ENCODE measurements around the gene PVALB.

Gene PVALB

DNA sequence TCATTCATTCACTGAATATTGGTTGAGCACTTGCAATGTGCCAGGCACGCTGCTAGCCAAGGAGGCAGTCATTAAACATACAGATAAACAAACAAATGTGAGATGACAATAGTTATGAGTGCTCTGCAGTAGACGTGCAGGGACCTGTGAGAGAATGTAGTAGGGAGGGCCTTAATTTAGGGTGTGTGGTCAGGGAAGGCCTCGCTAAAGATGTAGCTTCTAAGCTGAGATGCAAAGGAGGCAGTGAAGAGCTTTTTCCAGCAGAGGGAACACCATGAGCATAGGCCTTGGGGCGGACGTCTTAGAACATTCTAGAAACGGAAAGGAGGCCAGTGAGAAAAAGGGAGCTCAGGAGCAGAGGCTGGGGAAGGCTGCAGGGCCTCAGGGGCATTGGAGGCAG is 43.2 kb upstream of the PVALB start:
- peaks cover 4 to 26% of the 10 kb centered on the region in 2 donors for H3K4me1 ChIP-seq (ENCODE audit: control insufficient read depth in 2 of 2, insufficient read depth in 2 of 2, low read length in 2 of 2)
- no peaks in the 10 kb centered on the region for H3K36me3 ChIP-seq (ENCODE audit: control insufficient read depth in 2 of 2, insufficient read depth in 2 of 2, low read length in 2 of 2)
- no peak overlapping the region for H3K4me3 ChIP-seq (ENCODE audit: low read length in 2 of 2)
- H3K27ac ChIP-seq (ENCODE audit: low read depth in 2 of 2, low read length in 2 of 2), result peak overlapping the region; percentile 6 to 85
- H3K9me3 ChIP-seq (ENCODE audit: control insufficient read depth in 2 of 2, low read length in 2 of 2), result no peaks in the 10 kb centered on the region
- peaks cover 0 to 5% of the 10 kb centered on the region in 2 donors for H3K27me3 ChIP-seq (ENCODE audit: control insufficient read depth in 2 of 2, insufficient read depth in 2 of 2, low read length in 2 of 2)
- H3K9ac ChIP-seq (ENCODE audit: low read depth in 1 of 2, low read length in 2 of 2), result no peak overlapping the region

DNA sequence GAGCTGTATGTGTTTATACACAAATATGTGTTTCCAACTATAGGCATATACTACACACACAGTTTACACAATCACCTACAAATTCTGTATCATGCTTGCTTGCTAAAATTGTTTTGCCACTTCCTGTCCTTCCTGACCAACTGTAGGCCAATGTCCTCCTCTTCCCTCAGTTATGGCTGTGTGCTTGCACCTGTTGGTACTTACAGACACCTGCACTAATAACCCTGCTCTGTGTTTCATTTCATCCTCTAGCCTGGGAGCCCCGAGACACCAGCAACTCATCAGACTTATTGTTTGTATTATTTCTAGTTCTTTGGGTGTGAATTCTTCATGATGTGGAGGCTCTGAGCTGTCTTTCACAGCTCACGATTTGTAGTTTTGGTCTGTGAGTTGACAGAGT is 42.1 kb upstream of the PVALB start:
- Histone ChIP-seq H3K36me3 (ENCODE audit: control insufficient read depth in 2 of 2, insufficient read depth in 2 of 2, low read length in 2 of 2) (no peaks in the 10 kb centered on the region), H3K4me1 (ENCODE audit: control insufficient read depth in 2 of 2, insufficient read depth in 2 of 2, low read length in 2 of 2) (peaks cover 4 to 24% of the 10 kb centered on the region in 2 donors), H3K4me3 (ENCODE audit: low read length in 2 of 2) (no peak overlapping the region), H3K27me3 (ENCODE audit: control insufficient read depth in 2 of 2, insufficient read depth in 2 of 2, low read length in 2 of 2) (peaks cover 0 to 5% of the 10 kb centered on the region in 2 donors), H3K27ac (ENCODE audit: low read depth in 2 of 2, low read length in 2 of 2) (no peak overlapping the region), H3K9ac (ENCODE audit: low read depth in 1 of 2, low read length in 2 of 2) (no peak overlapping the region), H3K9me3 (ENCODE audit: control insufficient read depth in 2 of 2, low read length in 2 of 2) (no peaks in the 10 kb centered on the region)

DNA sequence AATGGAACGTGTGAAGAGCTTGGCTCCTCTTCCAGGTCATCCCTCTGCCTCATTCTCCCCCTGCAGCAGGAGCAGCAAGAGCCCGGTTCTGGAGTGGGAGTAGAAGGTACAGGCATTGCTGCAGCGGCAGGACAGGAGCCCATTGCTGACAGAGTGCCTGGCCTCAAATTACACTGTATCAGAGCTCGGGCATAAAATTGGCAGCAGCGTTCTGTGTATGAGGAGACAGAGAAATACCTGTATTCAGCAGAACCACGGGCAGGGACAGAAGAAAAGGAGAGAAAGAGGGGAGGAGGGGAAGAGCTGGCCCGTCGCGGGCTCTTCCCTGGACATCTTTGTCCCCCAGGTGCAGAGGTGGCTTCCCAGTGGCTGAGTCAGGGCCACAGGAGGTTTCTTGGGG is 41.3 kb upstream of the PVALB start:
- Histone ChIP-seq H3K36me3 (ENCODE audit: control insufficient read depth in 2 of 2, insufficient read depth in 2 of 2, low read length in 2 of 2) (no peaks in the 10 kb centered on the region), H3K9ac (ENCODE audit: low read depth in 1 of 2, low read length in 2 of 2) (no peak overlapping the region), H3K27ac (ENCODE audit: low read depth in 2 of 2, low read length in 2 of 2) (no peak overlapping the region), H3K27me3 (ENCODE audit: control insufficient read depth in 2 of 2, insufficient read depth in 2 of 2, low read length in 2 of 2) (peaks cover 0 to 5% of the 10 kb centered on the region in 2 donors), H3K4me3 (ENCODE audit: low read length in 2 of 2) (no peak overlapping the region), H3K9me3 (ENCODE audit: control insufficient read depth in 2 of 2, low read length in 2 of 2) (no peaks in the 10 kb centered on the region), H3K4me1 (ENCODE audit: control insufficient read depth in 2 of 2, insufficient read depth in 2 of 2, low read length in 2 of 2) (peaks cover 2 to 23% of the 10 kb centered on the region in 2 donors)

DNA sequence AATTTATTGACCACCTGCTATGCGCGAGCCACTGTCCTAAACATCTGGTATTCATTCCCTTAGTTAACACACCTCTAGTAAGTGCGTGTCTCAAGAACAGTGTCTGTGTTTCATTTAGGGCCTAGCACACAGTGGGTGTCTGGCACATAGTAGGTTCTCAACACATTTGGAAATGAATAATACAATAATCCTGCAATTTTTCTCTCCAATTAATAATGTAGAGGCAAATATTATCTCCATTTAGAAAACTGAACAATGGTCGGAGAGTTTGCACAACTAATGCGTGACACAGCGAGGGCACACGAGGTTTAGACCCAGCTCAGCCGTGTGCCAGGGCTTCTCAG is 39.9 kb upstream of the PVALB start:
- Histone ChIP-seq H3K9me3 (ENCODE audit: control insufficient read depth in 2 of 2, low read length in 2 of 2) (no peaks in the 10 kb centered on the region), H3K9ac (ENCODE audit: low read depth in 1 of 2, low read length in 2 of 2) (no peak overlapping the region), H3K27ac (ENCODE audit: low read depth in 2 of 2, low read length in 2 of 2) (no peak overlapping the region), H3K4me3 (ENCODE audit: low read length in 2 of 2) (peak overlapping the region in 1 of 2 donors; percentile 56), H3K4me1 (ENCODE audit: control insufficient read depth in 2 of 2, insufficient read depth in 2 of 2, low read length in 2 of 2) (peaks cover 0 to 14% of the 10 kb centered on the region in 2 donors), H3K36me3 (ENCODE audit: control insufficient read depth in 2 of 2, insufficient read depth in 2 of 2, low read length in 2 of 2) (no peaks in the 10 kb centered on the region), H3K27me3 (ENCODE audit: control insufficient read depth in 2 of 2, insufficient read depth in 2 of 2, low read length in 2 of 2) (peaks cover 0 to 3% of the 10 kb centered on the region in 2 donors)

DNA sequence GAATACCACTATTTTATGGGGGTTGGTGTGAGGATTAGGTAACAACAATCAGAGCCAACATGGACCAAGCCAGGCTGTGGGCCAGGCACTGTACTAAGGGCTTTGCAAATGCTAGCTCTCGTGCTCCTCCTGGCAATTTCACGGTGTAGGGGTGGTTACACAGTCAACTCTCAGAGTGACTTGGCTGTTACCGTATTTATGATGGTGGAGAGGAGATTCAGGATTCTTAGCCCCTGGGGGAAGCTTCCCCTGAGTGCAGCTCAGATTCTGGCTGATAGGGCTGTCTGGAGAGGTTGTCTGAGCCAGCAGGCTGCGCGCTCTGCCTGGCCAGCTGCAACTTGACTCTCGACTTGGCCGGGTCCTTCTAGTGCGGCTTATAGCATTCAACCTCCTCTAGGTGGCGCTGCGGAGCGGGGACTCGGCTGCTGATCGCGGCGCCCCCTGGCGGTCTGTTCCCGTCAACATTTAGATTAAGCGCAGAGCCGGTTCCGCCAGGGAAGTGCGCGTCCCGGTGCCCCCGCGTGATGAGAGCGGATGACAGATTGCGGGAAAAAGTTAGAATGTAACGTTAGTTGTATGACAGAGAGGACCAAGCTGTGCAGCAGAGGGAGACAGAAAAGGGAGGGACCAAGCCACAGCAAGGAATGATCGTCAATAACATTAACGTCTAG is 39.4 kb upstream of the PVALB start:
- H3K4me3 ChIP-seq (ENCODE audit: low read length in 2 of 2), result peak overlapping the region in 1 of 2 donors; percentile 56
- H3K27ac ChIP-seq (ENCODE audit: low read depth in 2 of 2, low read length in 2 of 2), result no peak overlapping the region
- H3K4me1 ChIP-seq (ENCODE audit: control insufficient read depth in 2 of 2, insufficient read depth in 2 of 2, low read length in 2 of 2), result peaks cover 0 to 13% of the 10 kb centered on the region in 2 donors

DNA sequence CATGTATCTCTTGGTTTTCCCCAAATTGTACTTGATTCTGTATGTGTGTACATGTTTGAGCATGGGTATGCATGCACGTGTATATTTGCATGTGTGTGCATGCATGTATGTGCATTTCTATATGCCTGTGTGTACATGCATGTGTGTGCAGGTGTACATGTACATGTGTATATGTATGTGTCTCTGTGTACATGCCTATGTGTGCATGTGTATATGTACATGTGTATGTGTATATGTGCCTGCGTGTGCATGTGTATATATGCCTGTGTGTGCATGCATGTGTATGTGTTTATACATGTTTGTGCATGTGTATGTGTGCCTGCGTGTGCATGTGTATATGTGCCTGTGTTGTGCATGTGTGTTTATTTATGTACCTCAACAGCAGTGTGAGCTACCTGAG is 38.6 kb upstream of the PVALB start:
- no peaks in the 10 kb centered on the region for H3K36me3 ChIP-seq (ENCODE audit: control insufficient read depth in 2 of 2, insufficient read depth in 2 of 2, low read length in 2 of 2)
- H3K27ac ChIP-seq (ENCODE audit: low read depth in 2 of 2, low read length in 2 of 2), result no peak overlapping the region
- H3K9me3 ChIP-seq (ENCODE audit: control insufficient read depth in 2 of 2, low read length in 2 of 2), result no peaks in the 10 kb centered on the region
- peaks cover 3 to 4% of the 10 kb centered on the region in 2 donors for H3K27me3 ChIP-seq (ENCODE audit: control insufficient read depth in 2 of 2, insufficient read depth in 2 of 2, low read length in 2 of 2)
- H3K4me1 ChIP-seq (ENCODE audit: control insufficient read depth in 2 of 2, insufficient read depth in 2 of 2, low read length in 2 of 2), result peaks cover 0 to 12% of the 10 kb centered on the region in 2 donors
- H3K9ac ChIP-seq (ENCODE audit: low read depth in 1 of 2, low read length in 2 of 2), result no peak overlapping the region
- no peak overlapping the region for H3K4me3 ChIP-seq (ENCODE audit: low read length in 2 of 2)

More for the DNA sequence above, 39.4 kb upstream of the PVALB start:
- Histone ChIP-seq H3K9me3 (ENCODE audit: control insufficient read depth in 2 of 2, low read length in 2 of 2) (no peaks in the 10 kb centered on the region), H3K36me3 (ENCODE audit: control insufficient read depth in 2 of 2, insufficient read depth in 2 of 2, low read length in 2 of 2) (no peaks in the 10 kb centered on the region), H3K9ac (ENCODE audit: low read depth in 1 of 2, low read length in 2 of 2) (no peak overlapping the region), H3K27me3 (ENCODE audit: control insufficient read depth in 2 of 2, insufficient read depth in 2 of 2, low read length in 2 of 2) (peaks cover 0 to 3% of the 10 kb centered on the region in 2 donors)

DNA sequence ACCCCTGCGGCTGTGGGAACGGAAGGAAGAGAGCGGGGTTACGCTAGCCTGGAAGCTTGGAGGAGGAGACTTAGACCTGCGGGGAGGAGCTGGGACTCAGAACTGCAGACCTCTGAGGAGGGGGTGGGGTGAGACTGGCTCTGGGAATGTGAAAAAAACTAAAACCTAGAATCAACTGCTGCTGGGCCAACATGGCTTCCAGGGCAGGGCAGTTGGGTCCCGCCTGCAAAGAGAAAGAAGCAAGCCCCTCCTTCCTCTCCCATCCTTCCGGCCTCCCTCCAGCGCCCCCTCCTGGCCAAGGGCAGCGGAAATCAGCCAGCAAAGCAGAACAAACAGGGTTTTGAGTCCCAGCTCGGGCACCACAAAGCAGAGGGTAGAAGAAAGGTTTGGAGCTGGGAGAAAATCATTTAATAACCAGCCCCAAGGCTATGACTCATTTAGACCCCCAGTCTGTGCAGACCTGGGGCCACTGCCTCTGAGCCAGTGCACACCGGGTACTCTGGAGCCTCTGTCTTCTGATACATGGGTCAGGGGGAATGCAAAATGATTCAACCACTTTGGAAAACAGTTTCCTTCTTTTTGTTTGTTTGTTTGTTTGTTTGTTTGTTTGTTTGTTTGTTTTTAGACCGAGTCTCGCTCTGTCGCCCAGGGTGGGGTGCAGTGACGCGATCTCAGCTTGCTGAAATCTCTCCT is 36.7 kb upstream of the PVALB start:
- H3K9ac ChIP-seq (ENCODE audit: low read depth in 1 of 2, low read length in 2 of 2), result no peak overlapping the region
- H3K4me1 ChIP-seq (ENCODE audit: control insufficient read depth in 2 of 2, insufficient read depth in 2 of 2, low read length in 2 of 2), result peaks cover 0 to 3% of the 10 kb centered on the region in 2 donors
- H3K27me3 ChIP-seq (ENCODE audit: control insufficient read depth in 2 of 2, insufficient read depth in 2 of 2, low read length in 2 of 2), result peaks cover 3 to 7% of the 10 kb centered on the region in 2 donors
- H3K36me3 ChIP-seq (ENCODE audit: control insufficient read depth in 2 of 2, insufficient read depth in 2 of 2, low read length in 2 of 2), result no peaks in the 10 kb centered on the region
- H3K4me3 ChIP-seq (ENCODE audit: low read length in 2 of 2), result peak overlapping the region in 1 of 2 donors; percentile 41
- no peaks in the 10 kb centered on the region for H3K9me3 ChIP-seq (ENCODE audit: control insufficient read depth in 2 of 2, low read length in 2 of 2)
- no peak overlapping the region for H3K27ac ChIP-seq (ENCODE audit: low read depth in 2 of 2, low read length in 2 of 2)

DNA sequence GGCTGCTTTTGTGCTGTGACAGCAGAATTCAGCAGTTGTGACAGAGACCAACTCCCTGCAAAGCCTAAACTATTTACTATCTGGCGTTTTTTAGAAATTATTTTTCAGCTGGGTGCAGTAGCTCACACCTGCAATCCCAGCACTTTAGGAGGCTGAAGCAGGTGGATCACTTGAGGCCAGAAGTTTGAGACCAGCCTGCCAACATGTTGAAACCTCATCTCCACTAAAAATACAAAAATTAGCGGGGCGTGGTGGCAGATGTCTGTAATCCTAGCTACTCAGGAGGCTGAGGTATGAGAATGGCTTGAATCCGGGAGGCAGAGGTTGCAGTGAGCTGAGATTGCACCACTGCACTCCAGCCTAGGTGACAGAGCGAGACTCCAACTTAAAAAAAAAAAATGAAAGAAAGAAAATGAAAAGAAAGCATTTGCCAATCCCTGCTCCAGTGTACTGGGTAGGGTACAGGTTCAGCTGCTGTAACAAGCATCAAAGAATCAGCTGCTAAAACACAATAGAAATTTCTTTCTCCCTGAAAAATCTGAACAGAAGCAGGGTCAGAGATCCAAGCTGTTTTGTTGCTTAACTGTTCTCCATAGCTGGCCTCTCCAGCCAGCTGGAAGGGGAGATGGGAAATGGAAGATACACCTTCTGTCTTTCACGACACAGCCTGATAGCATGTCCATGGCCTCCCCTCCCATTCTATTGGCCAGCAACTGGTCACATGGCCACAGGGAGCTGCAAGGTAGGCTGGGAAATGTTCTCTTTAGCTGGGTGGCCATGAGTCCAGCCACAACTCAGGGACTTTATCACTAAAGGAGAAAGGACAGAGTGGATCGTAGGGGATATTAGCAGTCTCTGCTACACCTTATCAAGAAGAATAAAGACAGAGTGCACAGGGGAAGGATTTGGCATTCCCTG is 35.5 kb upstream of the PVALB start:
- no peak overlapping the region for H3K27ac ChIP-seq (ENCODE audit: low read depth in 2 of 2, low read length in 2 of 2)
- H3K4me1 ChIP-seq (ENCODE audit: control insufficient read depth in 2 of 2, insufficient read depth in 2 of 2, low read length in 2 of 2), result peaks cover 0 to 3% of the 10 kb centered on the region in 2 donors
- no peaks in the 10 kb centered on the region for H3K9me3 ChIP-seq (ENCODE audit: control insufficient read depth in 2 of 2, low read length in 2 of 2)
- H3K4me3 ChIP-seq (ENCODE audit: low read length in 2 of 2), result no peak overlapping the region
- peaks cover 7 to 10% of the 10 kb centered on the region in 2 donors for H3K27me3 ChIP-seq (ENCODE audit: control insufficient read depth in 2 of 2, insufficient read depth in 2 of 2, low read length in 2 of 2)
- H3K36me3 ChIP-seq (ENCODE audit: control insufficient read depth in 2 of 2, insufficient read depth in 2 of 2, low read length in 2 of 2), result no peaks in the 10 kb centered on the region
- no peak overlapping the region for H3K9ac ChIP-seq (ENCODE audit: low read depth in 1 of 2, low read length in 2 of 2)

DNA sequence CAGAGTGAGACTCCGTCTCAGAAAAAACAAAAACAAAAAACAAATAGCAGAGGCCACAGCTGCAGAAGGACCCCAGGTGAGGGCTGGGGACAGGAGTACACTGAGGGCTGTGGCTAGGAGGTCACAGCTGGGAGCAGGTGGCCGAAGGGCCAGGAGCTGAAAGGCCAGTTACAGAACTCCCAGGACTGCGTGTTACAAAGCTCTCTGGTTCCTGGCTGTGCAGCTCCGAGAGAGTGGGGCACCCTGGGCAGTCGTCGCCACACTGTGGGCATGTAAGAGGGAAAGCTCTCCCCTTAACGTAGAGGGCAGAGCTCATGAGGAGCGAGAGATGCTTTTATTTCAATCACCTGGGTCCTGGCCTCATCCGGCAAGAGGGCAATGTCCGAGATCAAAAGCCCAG is 33.8 kb upstream of the PVALB start:
- Histone ChIP-seq H3K9me3 (ENCODE audit: control insufficient read depth in 2 of 2, low read length in 2 of 2) (no peaks in the 10 kb centered on the region), H3K36me3 (ENCODE audit: control insufficient read depth in 2 of 2, insufficient read depth in 2 of 2, low read length in 2 of 2) (no peaks in the 10 kb centered on the region), H3K27ac (ENCODE audit: low read depth in 2 of 2, low read length in 2 of 2) (no peak overlapping the region), H3K9ac (ENCODE audit: low read depth in 1 of 2, low read length in 2 of 2) (no peak overlapping the region), H3K4me1 (ENCODE audit: control insufficient read depth in 2 of 2, insufficient read depth in 2 of 2, low read length in 2 of 2) (no peaks in the 10 kb centered on the region), H3K27me3 (ENCODE audit: control insufficient read depth in 2 of 2, insufficient read depth in 2 of 2, low read length in 2 of 2) (peaks cover 7 to 13% of the 10 kb centered on the region in 2 donors), H3K4me3 (ENCODE audit: low read length in 2 of 2) (no peak overlapping the region)

DNA sequence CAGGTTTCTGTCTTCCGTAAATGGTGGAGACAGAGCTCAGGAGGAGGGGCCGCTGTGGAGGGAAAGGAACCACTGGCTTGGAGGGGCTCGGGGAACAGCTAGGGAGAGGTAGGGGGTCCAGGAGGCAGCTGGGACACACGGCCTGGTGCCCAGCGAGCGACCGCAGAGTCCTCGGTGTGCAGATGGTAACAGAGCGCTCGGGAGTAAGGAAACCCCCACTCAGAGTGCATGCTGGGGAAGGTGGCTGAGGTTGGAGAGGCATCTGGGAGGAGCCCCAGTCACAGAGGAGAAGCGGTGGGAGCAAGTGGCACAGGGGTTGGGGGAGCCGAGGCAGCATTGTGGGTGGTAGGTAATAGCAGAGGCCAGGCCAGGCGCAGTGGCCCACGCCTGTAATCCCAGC is 33.2 kb upstream of the PVALB start:
- Histone ChIP-seq H3K27ac (ENCODE audit: low read depth in 2 of 2, low read length in 2 of 2) (no peak overlapping the region), H3K27me3 (ENCODE audit: control insufficient read depth in 2 of 2, insufficient read depth in 2 of 2, low read length in 2 of 2) (peaks cover 7 to 14% of the 10 kb centered on the region in 2 donors)

More for the DNA sequence above, 33.2 kb upstream of the PVALB start:
- Histone ChIP-seq H3K9ac (ENCODE audit: low read depth in 1 of 2, low read length in 2 of 2) (no peak overlapping the region), H3K36me3 (ENCODE audit: control insufficient read depth in 2 of 2, insufficient read depth in 2 of 2, low read length in 2 of 2) (no peaks in the 10 kb centered on the region), H3K4me1 (ENCODE audit: control insufficient read depth in 2 of 2, insufficient read depth in 2 of 2, low read length in 2 of 2) (no peaks in the 10 kb centered on the region), H3K9me3 (ENCODE audit: control insufficient read depth in 2 of 2, low read length in 2 of 2) (no peaks in the 10 kb centered on the region), H3K4me3 (ENCODE audit: low read length in 2 of 2) (no peak overlapping the region)
